Activated gamma-delta T cell treated with anti-CD3 and anti-CD28 coated beads, Interleukin-2, amount 50 U/mL, for 16 hours (primary cell): ENCODE measurements around the gene ARSI.

Experiments used
- DNase-seq: peaks from one replicate; pipeline ENCODE4 v3.0.0-alpha.2; 2020; ENCODE audit warnings: low read depth

ARSI gene

GRCh38 chr5:150293091-150293941 is 9.4 kb downstream of the ARSI start:
- no peak for DNase-seq

GRCh38 chr5:150291388-150292385 is 11.0 kb downstream of the ARSI start:
- no peak for DNase-seq

GRCh38 chr5:150289551-150290390 is 12.9 kb downstream of the ARSI start, which contains the start of gene CAMK2A:
CAMK2A (minus strand) TSS chr5:150289773; CDS start chr5:150289625, 148 bp downstream.
- DNase-seq, result no peak

DNA sequence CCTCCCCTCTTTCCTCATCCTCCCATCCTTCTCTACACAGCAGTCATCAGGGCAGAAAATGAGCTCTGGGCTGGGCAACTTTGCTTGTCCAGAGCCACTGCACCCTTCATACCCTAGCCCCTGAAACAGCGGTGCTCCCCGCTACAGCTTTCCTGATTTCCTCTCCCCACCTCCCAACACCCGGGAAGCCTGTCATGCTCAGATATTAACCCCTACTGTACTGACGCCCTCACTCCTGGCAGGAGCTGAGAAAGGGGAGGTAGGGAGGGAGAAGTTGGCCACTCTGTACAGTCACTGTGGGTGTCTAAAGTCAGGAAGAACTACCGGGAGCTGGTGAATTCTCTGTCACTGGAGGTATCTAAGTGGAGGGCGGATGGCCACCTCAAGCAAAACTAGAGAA is 13.9 kb downstream of the ARSI start:
- no peak for DNase-seq

DNA sequence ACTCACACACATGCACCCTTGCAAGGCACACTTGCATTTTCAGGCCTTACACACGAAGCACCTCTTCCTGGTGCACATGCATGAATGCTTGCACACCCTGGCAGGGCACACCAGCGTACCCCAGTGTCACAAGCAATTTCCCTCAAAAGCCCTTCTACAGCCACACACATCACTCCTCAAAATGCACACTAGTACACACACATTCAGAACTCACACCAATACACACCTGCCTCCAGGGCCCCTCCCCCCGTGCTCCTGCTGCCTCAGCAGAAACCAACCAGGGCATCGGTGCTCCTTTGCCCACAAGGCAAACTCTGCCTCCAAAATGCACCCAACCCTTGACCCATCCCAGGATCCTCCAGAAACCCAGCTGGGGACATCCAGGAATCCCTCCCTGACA is 14.3 kb downstream of the ARSI start:
- DNase-seq, result no peak

GRCh38 chr5:150286820-150287219 is 15.9 kb downstream of the ARSI start:
- no peak for DNase-seq

DNA sequence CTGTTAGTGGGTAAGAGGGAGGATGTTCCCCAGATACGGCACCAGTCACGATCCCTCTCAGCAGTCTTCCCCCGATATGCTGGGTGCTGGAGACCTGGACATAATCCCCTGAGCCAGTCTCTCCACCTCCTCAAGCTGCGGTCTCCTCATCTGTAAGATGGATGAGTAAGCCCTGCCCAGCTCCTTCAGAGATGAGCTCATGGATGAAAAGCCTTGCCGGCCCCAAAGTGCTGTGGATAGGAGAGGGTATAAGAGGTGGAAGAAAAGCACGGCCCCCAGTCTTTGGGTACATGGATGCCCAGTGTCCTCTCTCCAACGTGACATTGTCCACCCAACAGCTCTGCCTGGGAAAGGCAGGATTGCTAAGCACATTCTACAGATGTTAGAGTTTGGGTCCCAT is 17.6 kb downstream of the ARSI start:
- no peak for DNase-seq

DNA sequence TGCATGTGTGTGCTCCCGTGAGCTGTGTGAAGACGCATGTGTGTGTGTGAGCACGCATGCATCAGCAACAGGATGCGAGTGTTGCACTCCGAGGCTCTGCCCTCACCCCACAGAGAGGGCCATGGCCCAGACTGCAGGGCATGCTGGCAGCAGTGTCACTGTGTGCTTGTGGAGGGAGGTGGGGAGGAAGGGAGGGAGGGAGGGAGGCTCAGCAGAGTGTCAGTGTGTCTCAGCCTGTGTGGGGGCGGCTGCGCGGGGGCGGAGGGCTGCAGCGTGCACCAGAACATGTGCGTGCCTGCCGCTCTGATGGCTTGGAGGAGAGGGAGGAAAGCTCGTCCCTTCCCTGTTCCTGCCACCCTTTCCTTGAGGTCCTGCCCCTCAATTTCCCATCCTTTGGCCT is 18.4 kb downstream of the ARSI start:
- no peak for DNase-seq

GRCh38 chr5:150283904-150284303 is 18.8 kb downstream of the ARSI start:
- no peak for DNase-seq

DNA sequence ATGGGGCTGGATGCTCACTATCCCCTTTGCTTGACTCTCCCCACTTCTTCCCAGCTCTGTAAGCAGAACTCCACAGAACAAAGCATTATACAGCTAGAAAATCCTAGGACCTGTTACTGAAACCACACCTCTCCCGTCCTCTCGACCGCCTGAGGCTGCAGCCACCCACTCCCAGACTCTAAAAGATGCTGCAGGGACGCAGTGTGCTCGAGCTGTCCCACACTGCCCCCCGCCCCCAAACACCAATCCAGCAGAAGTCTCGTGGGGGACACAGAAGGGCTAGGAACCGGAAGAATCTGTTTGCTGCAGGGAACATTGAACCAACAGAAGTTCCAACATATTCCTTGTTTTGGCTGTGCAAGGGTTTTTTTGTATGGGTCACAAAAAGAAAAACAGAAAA is 20.7 kb downstream of the ARSI start:
- DNase-seq, result no peak

GRCh38 chr5:150279330-150280020 is 23.2 kb downstream of the ARSI start:
- no peak for DNase-seq

- no peak for DNase-seq
Measured at GRCh38 chr5:150278916-150279315, 23.8 kb downstream of the ARSI start.

GRCh38 chr5:150278046-150278730 is 24.5 kb downstream of the ARSI start:
- DNase-seq, result no peak

DNA sequence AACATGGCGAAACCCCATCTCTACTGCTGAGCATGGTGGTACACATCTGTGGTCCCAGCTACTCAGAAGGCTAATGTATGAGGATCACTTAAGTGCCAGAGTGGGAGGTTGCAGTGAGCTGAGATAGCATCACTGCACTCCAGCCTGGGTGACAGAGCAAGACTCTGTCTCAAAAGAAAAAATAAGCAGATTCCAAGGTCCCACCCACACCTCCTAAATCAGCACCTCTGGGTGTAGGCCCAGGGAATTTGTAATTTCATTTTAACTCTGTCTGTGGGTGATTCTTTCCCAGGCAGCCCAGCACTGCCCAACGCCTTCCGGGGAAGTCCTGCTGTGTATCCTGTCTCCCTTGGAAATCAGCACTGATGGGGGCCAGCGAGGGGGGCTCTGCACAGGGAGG is 25.7 kb downstream of the ARSI start:
- DNase-seq, result no peak

DNA sequence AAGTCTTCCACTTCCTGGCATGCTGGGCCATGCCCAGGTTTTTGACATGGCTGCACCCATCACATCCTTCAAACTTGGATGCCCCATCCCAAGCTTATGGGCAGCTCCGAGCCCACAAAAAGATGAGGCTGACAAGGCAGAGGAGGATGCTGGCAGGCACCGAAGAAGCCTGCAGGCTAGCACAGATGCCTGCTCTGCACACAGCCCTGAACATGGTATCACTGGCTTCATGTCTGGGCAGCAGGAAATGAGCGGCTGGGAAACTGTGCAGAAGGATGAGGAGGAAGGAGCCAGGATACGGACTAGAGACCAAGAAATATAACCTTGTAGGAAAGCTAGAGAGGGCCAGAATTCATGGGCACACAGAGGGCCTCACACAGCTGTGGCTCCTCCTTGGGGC is 27.9 kb downstream of the ARSI start:
- no peak for DNase-seq

- no peak for DNase-seq
Measured at GRCh38 chr5:150272531-150272930, 30.2 kb downstream of the ARSI start.

DNA sequence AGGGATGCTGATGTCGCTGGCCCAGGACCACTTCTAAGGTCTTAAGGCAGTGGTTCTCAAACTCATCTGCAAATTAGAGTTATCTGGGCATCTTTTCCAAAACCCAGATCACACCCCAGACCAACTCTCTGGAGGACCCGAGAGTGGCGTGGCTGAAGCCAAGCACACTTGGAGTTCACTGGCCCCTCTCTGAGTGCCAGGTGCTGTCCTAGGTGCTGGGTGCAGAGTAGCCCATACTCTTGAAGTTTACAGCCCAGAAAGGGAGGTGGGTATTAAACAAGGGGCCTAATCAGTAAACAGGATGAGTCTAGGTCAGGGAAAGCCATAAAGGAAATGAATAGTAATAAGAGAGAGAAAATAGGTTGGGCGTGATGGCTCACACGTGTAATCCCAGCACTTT is 30.8 kb downstream of the ARSI start:
- DNase-seq, result no peak

DNA sequence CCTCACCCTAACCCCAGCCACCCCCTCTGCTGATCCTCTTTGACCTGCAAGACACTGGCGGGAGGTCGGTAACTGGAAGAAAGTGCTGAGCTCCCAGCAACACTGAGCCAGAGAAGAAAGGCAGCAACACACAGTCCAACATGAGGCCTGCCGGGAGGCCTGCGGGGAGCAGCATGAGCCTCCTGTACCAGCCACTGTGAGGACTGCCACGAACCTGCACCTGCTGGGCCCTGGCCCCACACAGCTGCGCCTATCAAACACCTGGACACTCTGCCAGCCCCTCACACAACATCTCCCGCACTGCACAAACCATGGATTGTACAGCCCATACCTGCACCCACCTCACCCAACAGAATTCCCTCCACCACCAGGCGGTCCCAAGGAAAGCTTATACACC is 31.4 kb downstream of the ARSI start:
- DNase-seq, result no peak

DNA sequence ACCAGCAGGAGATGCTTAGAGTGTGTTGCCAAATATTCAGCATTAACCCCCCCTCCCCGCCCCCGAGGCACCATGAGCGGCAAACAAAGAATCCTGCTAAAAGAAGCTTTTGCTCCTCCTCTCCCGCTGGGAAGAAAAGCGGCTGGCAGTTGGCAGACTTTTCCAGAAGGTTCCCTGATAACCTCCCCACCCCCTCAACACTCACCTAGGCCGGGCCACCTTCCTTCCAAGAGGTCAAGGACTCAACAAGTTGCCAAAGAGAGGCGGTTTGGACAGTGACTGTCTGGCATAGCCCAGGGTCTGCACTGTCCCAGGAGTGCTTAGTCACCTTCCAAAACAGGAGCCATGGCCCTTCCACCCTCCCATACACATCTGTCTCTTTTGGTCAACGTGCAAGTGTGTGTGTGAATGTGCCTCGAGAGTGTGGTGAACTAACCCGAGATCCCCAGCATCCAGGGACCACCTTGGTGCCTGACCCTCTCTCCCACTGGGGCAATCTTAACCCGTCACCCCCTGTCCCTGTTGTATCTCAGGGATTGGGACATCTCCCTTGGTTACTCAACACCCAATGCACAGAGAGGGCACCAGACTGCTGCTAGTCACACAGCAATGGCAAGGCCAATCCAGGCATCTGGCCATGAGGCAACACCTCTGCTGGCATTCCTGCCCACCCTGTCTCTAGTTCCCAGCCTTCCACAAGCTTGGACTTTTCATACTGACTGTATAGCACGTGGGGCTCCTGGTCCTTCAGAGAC is 32.0 kb downstream of the ARSI start:
- no peak for DNase-seq

GRCh38 chr5:150266871-150267291 is 35.8 kb downstream of the ARSI start:
- no peak for DNase-seq
